H1 (cell line): ENCODE results near the gene FOXN3. TPM values are rescaled to one million over a fixed set of nuclear protein-coding genes. Genes with fewer than 3 reads are reported as not detected.

Source experiments
- CTCF ChIA-PET: fragments of 300-600 bp; sonication (Branson Sonifier 250); formaldehyde crosslinking; loops from one replicate; lab custom pipeline; 2021; ENCODE audit not compliant: partially characterized antibody; lab: Charles Lee
- POLR2A ChIA-PET: fragments of 300-600 bp; sonication (Branson Sonifier 250); formaldehyde crosslinking; loops from one replicate; lab custom pipeline; 2021; ENCODE audit warnings: inconsistent platforms; ENCODE audit not compliant: partially characterized antibody; lab: Charles Lee
- DNase-seq, 2 experiments: peaks; one replicate each; pipeline versions ENCODE4 v3.0.0 to v3.0.0-alpha.2; 2010 to 2022; ENCODE audit warnings: low spot score in 2 of 2, low read depth in 1 of 2, mixed read lengths in 1 of 2
- FAIRE-seq: peaks from 2 replicates; lab custom pipeline; 2011; peaks lifted over from hg19 to GRCh38; lab: Jason Lieb, UNC
- H2AFZ ChIP-seq: 2 replicates; pipeline ENCODE4 v1.8.1; 2012; ENCODE audit warnings: low read length, inconsistent platforms
- H2AK5ac ChIP-seq: 2 replicates; pipeline ENCODE4 v1.6.1; 2013; ENCODE audit warnings: low read depth, low read length
- H2BK120ac ChIP-seq: replicated peaks from 2 replicates; pipeline ENCODE3; 2013; ENCODE audit warnings: low read depth, low read length, inconsistent platforms
- H2BK12ac ChIP-seq: 2 replicates; pipeline ENCODE4 v1.6.1; 2013; ENCODE audit warnings: low read depth, low read length
- H2BK15ac ChIP-seq: 2 replicates; pipeline ENCODE4 v1.6.1; 2013; ENCODE audit warnings: low read length
- H2BK20ac ChIP-seq: 2 replicates; pipeline ENCODE4 v1.6.1; 2013; ENCODE audit warnings: low read length
- H2BK5ac ChIP-seq: 2 replicates; pipeline ENCODE4 v1.6.1; 2013; ENCODE audit warnings: low read depth, low read length
- H3K14ac ChIP-seq: 2 replicates; pipeline ENCODE4 v1.6.1; 2013; ENCODE audit warnings: inconsistent platforms; ENCODE audit not compliant: insufficient read length
- H3K18ac ChIP-seq: 2 replicates; pipeline ENCODE4 v1.6.1; 2013; ENCODE audit warnings: low read length; ENCODE audit errors: extremely low read depth
- H3K23ac ChIP-seq: 2 replicates; pipeline ENCODE4 v1.6.1; 2013; ENCODE audit warnings: inconsistent platforms; ENCODE audit not compliant: insufficient read length
- H3K23me2 ChIP-seq: 2 replicates; pipeline ENCODE4 v1.6.1; 2013; ENCODE audit warnings: low read depth, low read length
- H3K27ac ChIP-seq: 2 replicates; pipeline ENCODE4 v1.6.1; 2011; ENCODE audit warnings: low read depth, low read length, inconsistent platforms
- H3K27me3 ChIP-seq, 4 experiments: replicated peaks in 1 of 4; 1 replicate in 1 of 4; 2 replicates in 3 of 4; pipeline versions ENCODE4 v1.6.1 to v1.8.1; 2011 to 2013; ENCODE audit warnings: low read length in 3 of 4, mild to moderate bottlenecking in 3 of 4, inconsistent platforms in 2 of 4, mixed read lengths in 2 of 4, moderate library complexity in 1 of 4; ENCODE audit not compliant: control insufficient read depth in 3 of 4, insufficient read depth in 3 of 4; ENCODE audit errors: extremely low read depth in 1 of 4
- H3K36me3 ChIP-seq, 4 experiments: 2 replicates each; pipeline versions ENCODE4 v1.6.1 to v1.8.1; 2011 to 2013; ENCODE audit warnings: mild to moderate bottlenecking in 4 of 4, low read length in 3 of 4, moderate library complexity in 2 of 4, control low read depth in 1 of 4, inconsistent platforms in 1 of 4; ENCODE audit not compliant: insufficient read depth in 4 of 4, control insufficient read depth in 2 of 4
- H3K4ac ChIP-seq: replicated peaks from 2 replicates; pipeline ENCODE3; 2013; ENCODE audit warnings: low read length, low read depth, mixed read lengths, inconsistent platforms; ENCODE audit not compliant: insufficient read length
- H3K4me1 ChIP-seq, 4 experiments: replicated peaks in 1 of 4; 1 replicate in 1 of 4; 2 replicates in 3 of 4; pipeline versions ENCODE4 v1.6.1 to v1.8.1; 2011 to 2013; ENCODE audit warnings: low read length in 3 of 4, inconsistent platforms in 2 of 4, mixed read lengths in 1 of 4; ENCODE audit not compliant: insufficient read depth in 4 of 4, control insufficient read depth in 3 of 4
- H3K4me2 ChIP-seq, 2 experiments: 2 replicates each; pipeline versions ENCODE4 v1.6.1 to v1.8.1; 2011 to 2013; ENCODE audit warnings: low read depth in 2 of 2, low read length in 2 of 2, control low read depth in 1 of 2, inconsistent platforms in 1 of 2, mild to moderate bottlenecking in 1 of 2; ENCODE audit not compliant: insufficient read depth in 1 of 2
- H3K4me3 ChIP-seq, 4 experiments: fragments of 200-600, 300-600 bp in 1 of 4; sonication (generic), shearing (Covaris generic), sonication (Bioruptor Twin) in 1 of 4; 2 replicates each; pipeline versions ENCODE4 v1.5.1 to v1.8.1; 2011 to 2016; ENCODE audit warnings: low read length in 4 of 4, low read depth in 3 of 4, control low read depth in 2 of 4, inconsistent platforms in 2 of 4, mild to moderate bottlenecking in 2 of 4, mixed read lengths in 1 of 4, moderate library complexity in 1 of 4; ENCODE audit not compliant: insufficient read depth in 2 of 4; ENCODE audit errors: extremely low read depth in 1 of 4
- H3K56ac ChIP-seq: replicated peaks from 2 replicates; pipeline ENCODE3; 2013; ENCODE audit warnings: low read depth, mild to moderate bottlenecking, mixed read lengths, low read length, inconsistent platforms; ENCODE audit not compliant: insufficient read length
- H3K79me1 ChIP-seq: 2 replicates; pipeline ENCODE4 v1.6.1; 2013; ENCODE audit warnings: low read depth, low read length, control low read depth
- H3K79me2 ChIP-seq, 2 experiments: 2 replicates each; pipeline versions ENCODE4 v1.6.1 to v1.8.1; 2012 to 2013; ENCODE audit warnings: low read length in 2 of 2, mild to moderate bottlenecking in 2 of 2, inconsistent platforms in 1 of 2; ENCODE audit not compliant: insufficient read depth in 2 of 2, control insufficient read depth in 1 of 2
- H3K9ac ChIP-seq, 4 experiments: replicated peaks in 1 of 4; 1 replicate in 1 of 4; 2 replicates in 3 of 4; pipeline versions ENCODE4 v1.6.1 to v1.8.1; 2011 to 2013; ENCODE audit warnings: low read depth in 3 of 4, low read length in 3 of 4, control low read depth in 2 of 4, mild to moderate bottlenecking in 2 of 4, moderate library complexity in 2 of 4, inconsistent platforms in 1 of 4; ENCODE audit errors: extremely low read depth in 1 of 4
- H3K9me3 ChIP-seq, 2 experiments: 2 replicates each; pipeline versions ENCODE4 v1.6.1 to v1.8.1; 2012 to 2013; ENCODE audit warnings: mild to moderate bottlenecking in 2 of 2, moderate library complexity in 2 of 2, control low read depth in 1 of 2, inconsistent platforms in 1 of 2, low read depth in 1 of 2, low read length in 1 of 2, mixed read lengths in 1 of 2; ENCODE audit not compliant: insufficient read depth in 2 of 2
- H4K20me1 ChIP-seq, 2 experiments: replicated peaks in 1 of 2; 2 replicates each; pipeline versions ENCODE3 to v1.8.1; 2011 to 2013; ENCODE audit warnings: inconsistent platforms in 2 of 2, low read length in 2 of 2, mild to moderate bottlenecking in 1 of 2; ENCODE audit not compliant: insufficient read depth in 2 of 2, control insufficient read depth in 1 of 2
- H4K5ac ChIP-seq: 2 replicates; pipeline ENCODE4 v1.6.1; 2013; ENCODE audit warnings: low read length, low read depth, mixed read lengths, inconsistent platforms; ENCODE audit not compliant: insufficient read length
- H4K8ac ChIP-seq: 2 replicates; pipeline ENCODE4 v1.8.0; 2013; ENCODE audit warnings: mild to moderate bottlenecking, moderate library complexity, low read length, inconsistent platforms; ENCODE audit not compliant: insufficient read depth; ENCODE audit errors: extremely low read depth
- H4K91ac ChIP-seq: replicated peaks from 2 replicates; pipeline ENCODE3; 2013; ENCODE audit warnings: low read length, mixed read lengths, inconsistent platforms; ENCODE audit not compliant: insufficient read length
- GABPA ChIP-seq: IDR thresholded peaks from 2 replicates; pipeline ENCODE4 v1.6.1; 2011; ENCODE audit warnings: mild to moderate bottlenecking, low read length, moderate library complexity, borderline replicate concordance; ENCODE audit not compliant: insufficient read depth
- POLR2AphosphoS5 ChIP-seq: IDR thresholded peaks from 2 replicates; pipeline ENCODE4 v1.6.1; 2011; ENCODE audit warnings: low read depth, low read length
- WGBS, 2 experiments: shearing (Covaris generic) in 1 of 2; methylation state at CpG; one replicate each; pipeline versions ENCODE4 v1.1.6 to v1.1.7; 2013 to 2015; ENCODE audit warnings: low lambda C conversion rate in 2 of 2, mixed read lengths in 2 of 2, inconsistent platforms in 1 of 2, low coverage in 1 of 2, missing lambda C conversion rate in 1 of 2; ENCODE audit not compliant: insufficient replicate concordance in 2 of 2, insufficient coverage in 1 of 2, insufficient read length in 1 of 2; ENCODE audit errors: extremely low coverage in 1 of 2, missing lambda C conversion rate in 1 of 2; 5-methylcytosine and 5-hydroxymethylcytosine counted together
- polyA plus RNA-seq, 7 experiments: library from polyadenylated mRNA; depleted of rRNA in 3 of 7; stranded (reverse) in 5 of 7; unstranded in 2 of 7; fragments of >200 nt in 5 of 7; fragments of 200-250 nt in 2 of 7; gene quantifications; 1 replicate in 5 of 7; 2 replicates in 1 of 7; 4 replicates in 1 of 7; pipeline versions ENCODE4 v1.2.1 to v1.2.3, GENCODE V29; 2011 to 2013; ENCODE audit warnings: missing spikeins in 2 of 7, mixed read lengths in 2 of 7
- total RNA-seq: library from RNA; stranded (reverse); fragmentation: NEBNext Ultra II Directional; extraction: Animal tissue kit (Norgen Biotek cat#: 25700); gene quantifications from 2 replicates; pipeline ENCODE4 v1.2.1, GENCODE V29; 2021

Gene FOXN3
- total and polyA plus RNA-seq, 2 of the 8 experiments (the other 6 are each of a cell fraction or from before 2014, with no cell fraction given): 52.6 to 178 TPM

GRCh38 chr14:89231426-89232113 lies 185.5 kb downstream of the FOXN3 start:
- Histone ChIP-seq H3K36me3 (peaks cover 0 to 5% (median 2%) of the 10 kb centered on the region in 4 experiments; a peak in 3 of 8 replicates), H2BK15ac (no peak overlapping the region), H4K91ac (no peak overlapping the region), H3K79me1 (peaks cover 16% of the 10 kb centered on the region; the same call in 1 of the 2 replicates), H3K4ac (no peak overlapping the region), H3K14ac (no peak overlapping the region), H3K27me3 (no peaks in the 10 kb centered on the region), H3K9me3 (peaks cover 0 to 4% of the 10 kb centered on the region in 2 experiments; a peak in 1 of 4 replicates), H2BK120ac (no peak overlapping the region), H4K5ac (no peak overlapping the region), H3K23ac (no peak overlapping the region), H3K56ac (no peak overlapping the region), H2AFZ (no peak overlapping the region), H2BK12ac (no peak overlapping the region), H3K18ac (no peak overlapping the region), H2BK5ac (0 out of 2 replicates have a peak overlapping the region, but pooled peaks have one; percentile 19), H2BK20ac (no peak overlapping the region), H3K9ac (no peak overlapping the region; a peak in 1 of 7 replicates), H3K23me2 (no peaks in the 10 kb centered on the region), H2AK5ac (no peak overlapping the region), H4K20me1 (peaks cover 11 to 13% of the 10 kb centered on the region in 2 experiments), H3K4me1 (peaks cover 0 to 4% (median 3%) of the 10 kb centered on the region in 4 experiments; a peak in 3 of 7 replicates), H3K4me2 (no peak overlapping the region), H3K27ac (no peak overlapping the region), H3K4me3 (no peak overlapping the region), H4K8ac (no peak overlapping the region; the same call in 1 of the 2 replicates), H3K79me2 (peaks cover 0 to 84% of the 10 kb centered on the region in 2 experiments; a peak in 3 of 4 replicates)
- 95% methylated on average over 15 of the region's 15 CpGs; no CpG with 5 or more reads in 1 of the 2 experiments for WGBS, 2 experiments
- CTCF ChIA-PET: interaction anchor here (1.0 to 1.7 kb wide), 4 partner anchors 8 to 46 kb away, joined by 3 to 10 read pairs (median 4); no protein-coding TSS in a partner anchor
- DNase-seq: no peak
- FAIRE-seq: no peak
- TF ChIP-seq POLR2AphosphoS5: 0 out of 2 replicates have a peak, but pooled peaks have one; percentile 14
- no peak for TF ChIP-seq GABPA
- POLR2A ChIA-PET: interaction anchor here (1.0 kb wide), 2 partner anchors 10 to 47 kb away, joined by 3 read pairs; no protein-coding TSS in a partner anchor
